GM06990 (cell line): ENCODE results near the gene GTPBP1.

Source experiments
- DNase-seq: peaks from one replicate; pipeline ENCODE4 v3.0.0-alpha.2; 2011; ENCODE audit not compliant: insufficient read length; ENCODE audit errors: extremely low read depth
- H3K27me3 ChIP-seq: replicated peaks from 2 replicates; pipeline ENCODE4 v1.6.0; 2011; ENCODE audit warnings: low read length; ENCODE audit not compliant: control insufficient read depth, insufficient read depth
- H3K36me3 ChIP-seq: 2 replicates; pipeline ENCODE4 v1.5.1; 2011; ENCODE audit warnings: low read length; ENCODE audit not compliant: control insufficient read depth, insufficient read depth
- H3K4me3 ChIP-seq: replicated peaks from 2 replicates; pipeline ENCODE4 v1.5.1; 2011; ENCODE audit warnings: low read depth, mild to moderate bottlenecking, control low read depth, low read length
- CTCF ChIP-seq: IDR thresholded peaks from 2 replicates; pipeline ENCODE4 v1.5.1; 2011; ENCODE audit warnings: low read length, control low read depth, mild to moderate bottlenecking, inconsistent platforms; ENCODE audit not compliant: insufficient read depth, poor library complexity, severe bottlenecking

GTPBP1 gene

GRCh38 chr22:38740754-38741153, 35.0 kb downstream of the GTPBP1 start:
- no peak for DNase-seq
- H3K36me3 ChIP-seq, result peaks cover 66% of the 10 kb centered on the region
- no peak overlapping the region for H3K4me3 ChIP-seq
- no peaks in the 10 kb centered on the region for H3K27me3 ChIP-seq
- TF ChIP-seq CTCF, result no peak

- Histone ChIP-seq H3K36me3 (peaks cover 65% of the 10 kb centered on the region), H3K27me3 (no peaks in the 10 kb centered on the region), H3K4me3 (no peak overlapping the region)
- no peak for TF ChIP-seq CTCF
- DNase-seq, result no peak
These were observed 35.4 kb downstream of the GTPBP1 start for GRCh38 chr22:38741166-38741565.

GRCh38 chr22:38741576-38741975, 35.8 kb downstream of the GTPBP1 start:
- no peak for DNase-seq
- Histone ChIP-seq H3K36me3 (peaks cover 66% of the 10 kb centered on the region), H3K27me3 (no peaks in the 10 kb centered on the region), H3K4me3 (no peak overlapping the region)
- no peak for TF ChIP-seq CTCF

GRCh38 chr22:38742176-38742942, 36.6 kb downstream of the GTPBP1 start:
- Histone ChIP-seq H3K27me3 (no peaks in the 10 kb centered on the region), H3K4me3 (no peak overlapping the region), H3K36me3 (peaks cover 59% of the 10 kb centered on the region)
- no peak for DNase-seq
- no peak for TF ChIP-seq CTCF

GRCh38 chr22:38744981-38745380, 39.2 kb downstream of the GTPBP1 start:
- no peak overlapping the region for H3K4me3 ChIP-seq
- peaks cover 45% of the 10 kb centered on the region for H3K36me3 ChIP-seq
- no peak for DNase-seq
- no peaks in the 10 kb centered on the region for H3K27me3 ChIP-seq
- no peak for TF ChIP-seq CTCF
